WTC11 (cell line): ENCODE measurements around the gene PHLPP1. TPM values are rescaled to one million over a fixed set of nuclear protein-coding genes. Genes with fewer than 3 reads are reported as not detected.

Experiments
- ATAC-seq: fragments of 200-7000 bp; cut with Tn5 transposase; 2 replicates; pipeline ENCODE4 v1.10.0; 2021; ENCODE audit warnings: mild to moderate bottlenecking, moderate library complexity
- CTCF ChIA-PET: fragments of 300-600 bp; sonication (Branson Sonifier 250); formaldehyde crosslinking; loops from one replicate; lab custom pipeline; 2021; ENCODE audit warnings: antibody characterized with exemption; lab: Charles Lee
- POLR2A ChIA-PET: fragments of 350-600 bp; sonication (Branson Sonifier 250); formaldehyde crosslinking; loops from one replicate; lab custom pipeline; 2021; ENCODE audit warnings: antibody characterized with exemption; lab: Charles Lee
- DNase-seq: peaks from one replicate; pipeline ENCODE4 v3.0.0; 2021; ENCODE audit warnings: low spot score
- H3K27ac Mint-ChIP-seq: 2 replicates; pipeline ENCODE4 v1.8.0; 2021; ENCODE audit warnings: mixed read lengths
- H3K27me3 Mint-ChIP-seq: 2 replicates; pipeline ENCODE4 v1.8.0; 2021; ENCODE audit warnings: low read depth, mild to moderate bottlenecking, moderate library complexity, mixed read lengths
- H3K36me3 Mint-ChIP-seq: 2 replicates; pipeline ENCODE4 v1.8.0; 2021; ENCODE audit warnings: mixed read lengths
- H3K4me1 Mint-ChIP-seq: 2 replicates; pipeline ENCODE4 v1.8.0; 2022; ENCODE audit warnings: mixed read lengths
- H3K4me3 Mint-ChIP-seq: 2 replicates; pipeline ENCODE4 v1.8.0; 2021; ENCODE audit warnings: mild to moderate bottlenecking, moderate library complexity, mixed read lengths
- H3K9me3 Mint-ChIP-seq: 2 replicates; pipeline ENCODE4 v1.8.0; 2021; ENCODE audit warnings: mixed read lengths
- AFF4 ChIP-seq: sonication (generic); formaldehyde crosslinking; IDR thresholded peaks from 2 replicates; pipeline ENCODE4 v1.8.1; 2023; ENCODE audit warnings: mild to moderate bottlenecking, missing genetic modification reagents, borderline replicate concordance
- ARID4B ChIP-seq: sonication (generic); formaldehyde crosslinking; IDR thresholded peaks from 2 replicates; pipeline ENCODE4 v1.8.0; 2023; ENCODE audit warnings: missing genetic modification reagents, mild to moderate bottlenecking, borderline replicate concordance
- CDX4 ChIP-seq: fragments of 250-450 bp; sonication (Bioruptor Pico); IDR thresholded peaks from 2 replicates; pipeline ENCODE4 v1.9.0; 2021; ENCODE audit warnings: moderate library complexity, mild to moderate bottlenecking, inconsistent platforms, borderline replicate concordance
- CREM ChIP-seq: sonication (generic); formaldehyde crosslinking; IDR thresholded peaks from 2 replicates; pipeline ENCODE4 v1.8.1; 2022; ENCODE audit warnings: mild to moderate bottlenecking, missing genetic modification reagents, moderate library complexity
- CTCF ChIP-seq: fragments of 200-600 bp; IDR thresholded peaks from 2 replicates; pipeline ENCODE4 v1.8.0; 2022; ENCODE audit warnings: antibody characterized with exemption
- ELF4 ChIP-seq: sonication (generic); formaldehyde crosslinking; IDR thresholded peaks from 2 replicates; pipeline ENCODE4 v1.8.1; 2022; ENCODE audit warnings: low read depth, mild to moderate bottlenecking, moderate library complexity, missing genetic modification reagents
- ESRRA ChIP-seq: sonication (generic); formaldehyde crosslinking; IDR thresholded peaks from 2 replicates; pipeline ENCODE4 v1.8.1; 2022; ENCODE audit warnings: mild to moderate bottlenecking, missing genetic modification reagents, borderline replicate concordance
- ETV6 ChIP-seq: sonication (generic); formaldehyde crosslinking; IDR thresholded peaks from 2 replicates; pipeline ENCODE4 v1.8.1; 2022; ENCODE audit warnings: mild to moderate bottlenecking, missing genetic modification reagents
- GTF2I ChIP-seq: fragments of 250-450 bp; sonication (Bioruptor Pico); conservative IDR thresholded peaks from 2 replicates; pipeline ENCODE4 v1.4.0; 2021; ENCODE audit warnings: mild to moderate bottlenecking
- JAZF1 ChIP-seq: fragments of 250-450 bp; sonication (Bioruptor Pico); IDR thresholded peaks from 2 replicates; pipeline ENCODE4 v1.9.0; 2021; ENCODE audit warnings: moderate library complexity, mild to moderate bottlenecking, inconsistent platforms
- MLX ChIP-seq: sonication (generic); formaldehyde crosslinking; IDR thresholded peaks from 2 replicates; pipeline ENCODE4 v1.8.1; 2023; ENCODE audit warnings: mild to moderate bottlenecking, missing genetic modification reagents, moderate library complexity
- MXD4 ChIP-seq: fragments of 250-450 bp; sonication (Bioruptor Pico); IDR thresholded peaks from 2 replicates; pipeline ENCODE4 v1.8.0; 2021; ENCODE audit warnings: mild to moderate bottlenecking, moderate library complexity, borderline replicate concordance
- OVOL2 ChIP-seq: fragments of 250-450 bp; sonication (Bioruptor Pico); IDR thresholded peaks from 2 replicates; pipeline ENCODE4 v1.9.0; 2021; ENCODE audit warnings: mild to moderate bottlenecking, borderline replicate concordance
- SMAD3 ChIP-seq: sonication (generic); formaldehyde crosslinking; IDR thresholded peaks from 2 replicates; pipeline ENCODE4 v1.8.0; 2022; ENCODE audit warnings: missing genetic modification reagents, mild to moderate bottlenecking, borderline replicate concordance
- USF2 ChIP-seq: sonication (generic); formaldehyde crosslinking; IDR thresholded peaks from 2 replicates; pipeline ENCODE4 v1.8.1; 2023; ENCODE audit warnings: mild to moderate bottlenecking, missing genetic modification reagents, moderate library complexity
- ZBTB21 ChIP-seq: sonication (generic); formaldehyde crosslinking; IDR thresholded peaks from 2 replicates; pipeline ENCODE4 v1.8.1; 2023; ENCODE audit warnings: mild to moderate bottlenecking, missing genetic modification reagents, borderline replicate concordance
- ZBTB43 ChIP-seq: sonication (generic); formaldehyde crosslinking; IDR thresholded peaks from 2 replicates; pipeline ENCODE4 v1.8.1; 2023; ENCODE audit warnings: mild to moderate bottlenecking, missing genetic modification reagents
- ZNF317 ChIP-seq: sonication (generic); formaldehyde crosslinking; IDR thresholded peaks from 2 replicates; pipeline ENCODE4 v1.8.1; 2023; ENCODE audit warnings: low read depth, mild to moderate bottlenecking, moderate library complexity, missing genetic modification reagents, borderline replicate concordance
- ZNF416 ChIP-seq: fragments of 250-450 bp; sonication (Bioruptor Pico); IDR thresholded peaks from 2 replicates; pipeline ENCODE4 v1.9.0; 2021; ENCODE audit warnings: mild to moderate bottlenecking, inconsistent platforms
- ZNF512 ChIP-seq: sonication (generic); formaldehyde crosslinking; IDR thresholded peaks from 2 replicates; pipeline ENCODE4 v1.8.1; 2022; ENCODE audit warnings: missing genetic modification reagents, borderline replicate concordance
- ZNF671 ChIP-seq: fragments of 250-450 bp; sonication (Bioruptor Pico); IDR thresholded peaks from 2 replicates; pipeline ENCODE4 v1.8.0; 2021; ENCODE audit warnings: mild to moderate bottlenecking
- total RNA-seq: library from RNA; stranded (reverse); gene quantifications from 3 replicates; pipeline ENCODE4 v1.2.3, GENCODE V29; 2021

Gene PHLPP1
- total RNA-seq, 1 experiment from 2014 or later = 52.0 TPM

- TF ChIP-seq ZNF317 (CRISPR knock-in tag) = no peak
- 0 out of 2 replicates have a peak, but pooled peaks have one; percentile 36 for TF ChIP-seq GTF2I
- TF ChIP-seq ESRRA (CRISPR knock-in tag) = no peak
- TF ChIP-seq ZNF671 (CRISPR knock-in tag) = no peak
- TF ChIP-seq ELF4 (CRISPR knock-in tag) = no peak
- no peak for TF ChIP-seq OVOL2 (CRISPR knock-in tag)
- TF ChIP-seq, all 79 proteins: peak for 4
These were observed 242.6 kb downstream of the PHLPP1 start (continued) for GRCh38 chr18:62957885-62958472.

GRCh38 chr18:62959481-62959880 lies 244.1 kb downstream of the PHLPP1 start:
- Mint-ChIP-seq H3K27me3 (no peaks in the 10 kb centered on the region), H3K4me1 (peaks cover 29% of the 10 kb centered on the region), H3K36me3 (peaks cover 53% of the 10 kb centered on the region), H3K4me3 (no peak overlapping the region), H3K9me3 (no peaks in the 10 kb centered on the region), H3K27ac (no peak overlapping the region)
- no peak for DNase-seq
- ChIA-PET CTCF (no interaction called here), POLR2A (no interaction called here)
- TF ChIP-seq USF2 (CRISPR knock-in tag) (no peak), ARID4B (no peak), CTCF (no peak), ZNF512 (CRISPR knock-in tag) (no peak), SMAD3 (CRISPR knock-in tag) (no peak), AFF4 (CRISPR knock-in tag) (no peak), MLX (no peak), CDX4 (CRISPR knock-in tag) (no peak), CREM (CRISPR knock-in tag) (no peak), ZNF416 (no peak), ETV6 (CRISPR knock-in tag) (no peak), ZBTB21 (CRISPR knock-in tag) (no peak), JAZF1 (CRISPR knock-in tag) (no peak), ZBTB43 (CRISPR knock-in tag) (no peak), MXD4 (no peak)
- ATAC-seq = no peak
